Measurements from ENCODE around the gene AKT3. TPM values are rescaled to one million over a fixed set of nuclear protein-coding genes. Genes with fewer than 3 reads are reported as not detected.
"Not testable (repeated sequence)": the region's sequence is repeated elsewhere in the genome, so short reads cannot be mapped to it uniquely, and the experiment has no call there.

The AKT3 gene
- total RNA-seq, 6 donors from 2014 or later: 23.0 to 51.2 (median 46.8) TPM

GRCh38 chr1:243790404-243790803, 59.6 kb downstream of the AKT3 start:
- Histone ChIP-seq H3K9me3 (no peaks in the 10 kb centered on the region), H3K4me1 (peaks cover 19 to 50% (median 35%) of the 10 kb centered on the region in 4 donors), H3K4me3 (no peak overlapping the region), H3K36me3 (no peaks in the 10 kb centered on the region), H3K27ac (peak overlapping the region; percentile 7 to 73 (median 28)), H3K27me3 (no peaks in the 10 kb centered on the region)
- WGBS, 2 donors: 61 to 89% methylated on average over 3 of the region's 3 CpGs
- TF ChIP-seq CTCF (IDR thresholded peaks at IDR 0.05) (no peak), POLR2AphosphoS5 (IDR thresholded peaks at IDR 0.05) (no peak), EP300 (IDR thresholded peaks at IDR 0.05) (no peak), POLR2A (IDR thresholded peaks at IDR 0.05) (no peak)
- DNase-seq: no peak
- ATAC-seq (ENCODE audit: low FRiP score in 2 of 2): no peak

GRCh38 chr1:243786531-243786930, 63.5 kb downstream of the AKT3 start:
- 70% methylated on average over 3 of the region's 3 CpGs for WGBS, 2 donors
- no peak for DNase-seq
- H3K27me3 ChIP-seq: no peaks in the 10 kb centered on the region
- no peak for ATAC-seq (ENCODE audit: low FRiP score in 2 of 2)
- no peaks in the 10 kb centered on the region for H3K9me3 ChIP-seq
- H3K4me1 ChIP-seq: peaks cover 17 to 37% (median 25%) of the 10 kb centered on the region in 4 donors
- H3K27ac ChIP-seq: peak overlapping the region in 1 of 4 donors; percentile 39
- H3K36me3 ChIP-seq: no peaks in the 10 kb centered on the region
- H3K4me3 ChIP-seq: no peak overlapping the region
- no peak for TF ChIP-seq EP300 (IDR thresholded peaks at IDR 0.05)
- no peak for TF ChIP-seq POLR2A (IDR thresholded peaks at IDR 0.05)
- TF ChIP-seq CTCF (IDR thresholded peaks at IDR 0.05): no peak
- TF ChIP-seq POLR2AphosphoS5 (IDR thresholded peaks at IDR 0.05): no peak

- WGBS, 2 donors: 95% methylated on average over 8 of the region's 8 CpGs
- Histone ChIP-seq H3K27me3 (no peaks in the 10 kb centered on the region), H3K4me3 (no peak overlapping the region), H3K36me3 (no peaks in the 10 kb centered on the region), H3K4me1 (peaks cover 2 to 19% (median 13%) of the 10 kb centered on the region in 4 donors), H3K27ac (no peak overlapping the region), H3K9me3 (no peaks in the 10 kb centered on the region)
- DNase-seq (peak in 1 of 2 donors; percentile 32), ATAC-seq (ENCODE audit: low FRiP score in 2 of 2) (no peak)
- TF ChIP-seq CTCF (IDR thresholded peaks at IDR 0.05) (no peak), POLR2AphosphoS5 (IDR thresholded peaks at IDR 0.05) (no peak), POLR2A (IDR thresholded peaks at IDR 0.05) (no peak), EP300 (IDR thresholded peaks at IDR 0.05) (no peak)
Observed at GRCh38 chr1:243784506-243784905, 65.5 kb downstream of the AKT3 start.

GRCh38 chr1:243783714-243784113, 66.3 kb downstream of the AKT3 start:
- Histone ChIP-seq H3K27ac (no peak overlapping the region), H3K4me3 (no peak overlapping the region), H3K27me3 (no peaks in the 10 kb centered on the region), H3K4me1 (peaks cover 0 to 19% (median 12%) of the 10 kb centered on the region in 4 donors), H3K36me3 (no peaks in the 10 kb centered on the region), H3K9me3 (no peaks in the 10 kb centered on the region)
- TF ChIP-seq EP300 (IDR thresholded peaks at IDR 0.05) (no peak), CTCF (IDR thresholded peaks at IDR 0.05) (no peak), POLR2AphosphoS5 (IDR thresholded peaks at IDR 0.05) (no peak), POLR2A (IDR thresholded peaks at IDR 0.05) (no peak)
- WGBS, 2 donors: 65 to 80% methylated on average over 2 of the region's 2 CpGs
- no peak for DNase-seq
- ATAC-seq (ENCODE audit: low FRiP score in 2 of 2): no peak

- not testable (repeated sequence) for H3K27me3 ChIP-seq; H3K27ac ChIP-seq; H3K4me3 ChIP-seq; H3K36me3 ChIP-seq; H3K4me1 ChIP-seq; ATAC-seq (ENCODE audit: low FRiP score in 2 of 2); DNase-seq; H3K9me3 ChIP-seq
- 92 to 95% methylated on average over 4 of the region's 4 CpGs for WGBS, 2 donors
Observed at GRCh38 chr1:243772361-243773050, 77.5 kb downstream of the AKT3 start.

Data from upper lobe of left lung (tissue), 6 donors.